CD4-positive, alpha-beta T cell (primary cell): ENCODE data around the gene NNAT. TPM values are rescaled to one million over a fixed set of nuclear protein-coding genes. Genes with fewer than 3 reads are reported as not detected.
A peak's percentile ranks its signal among the peaks of the same experiment; 100 is the strongest.

Experiments used
- ATAC-seq: fragments of 200-7000 bp; cut with Tn5 transposase; one replicate; pipeline ENCODE4 v1.10.0; 2022; ENCODE audit warnings: mild to moderate bottlenecking; ENCODE audit not compliant: poor library complexity
- CTCF ChIA-PET: fragments of 350-600 bp; sonication (Branson Sonifier 250); formaldehyde crosslinking; loops from one replicate; lab custom pipeline; 2021; ENCODE audit warnings: antibody characterized with exemption, inconsistent platforms; lab: Charles Lee
- POLR2A ChIA-PET: fragments of 350-600 bp; sonication (Branson Sonifier 250); formaldehyde crosslinking; loops from one replicate; lab custom pipeline; 2021; ENCODE audit warnings: antibody characterized with exemption, inconsistent platforms; lab: Charles Lee
- DNase-seq, 14 experiments: peaks; one replicate each; pipeline ENCODE4 v3.0.0-alpha.2; 2013 to 2020; ENCODE audit warnings: mixed read lengths in 2 of 14
- H3K27ac ChIP-seq, 2 donors: one replicate each; pipeline versions ENCODE4 v1.5.1 to v1.7.0; 2013; ENCODE audit warnings: low read length in 2 of 2, low read depth in 1 of 2, mild to moderate bottlenecking in 1 of 2
- H3K27me3 ChIP-seq, 2 experiments: 1 replicate in 1 of 2; 2 replicates in 1 of 2; pipeline versions ENCODE4 v1.6.1 to v1.7.0; 2013; ENCODE audit warnings: low read length in 2 of 2, control low read depth in 1 of 2, mild to moderate bottlenecking in 1 of 2, moderate library complexity in 1 of 2; ENCODE audit not compliant: insufficient read depth in 2 of 2, control insufficient read depth in 1 of 2
- H3K36me3 ChIP-seq: one replicate; pipeline ENCODE4 v1.6.1; 2013; ENCODE audit warnings: low read length, control low read depth; ENCODE audit not compliant: insufficient read depth
- H3K4me1 ChIP-seq: one replicate; pipeline ENCODE4 v1.6.1; 2013; ENCODE audit warnings: low read length, control low read depth; ENCODE audit not compliant: insufficient read depth
- H3K4me3 ChIP-seq: one replicate; pipeline ENCODE4 v1.5.1; 2013; ENCODE audit warnings: mild to moderate bottlenecking, low read length, moderate library complexity
- H3K9me3 ChIP-seq, 2 experiments: 1 replicate in 1 of 2; 2 replicates in 1 of 2; pipeline versions ENCODE4 v1.6.1 to v1.7.0; 2013; ENCODE audit warnings: low read length in 2 of 2, mild to moderate bottlenecking in 2 of 2, control low read depth in 1 of 2, moderate library complexity in 1 of 2; ENCODE audit not compliant: control insufficient read depth in 1 of 2, insufficient read depth in 1 of 2
- H3K27ac Mint-ChIP-seq: one replicate; pipeline ENCODE4 v1.8.0; 2020; ENCODE audit warnings: mixed read lengths
- H3K27me3 Mint-ChIP-seq: one replicate; pipeline ENCODE4 v1.8.0; 2021; ENCODE audit warnings: mixed read lengths
- H3K36me3 Mint-ChIP-seq: one replicate; pipeline ENCODE4 v1.8.0; 2021; ENCODE audit warnings: low read depth, mixed read lengths
- H3K4me1 Mint-ChIP-seq: one replicate; pipeline ENCODE4 v1.8.0; 2021; ENCODE audit warnings: low read depth, mixed read lengths
- H3K4me3 Mint-ChIP-seq: one replicate; pipeline ENCODE4 v1.8.0; 2020; ENCODE audit warnings: mild to moderate bottlenecking, mixed read lengths
- H3K9me3 Mint-ChIP-seq: one replicate; pipeline ENCODE4 v1.8.0; 2020; ENCODE audit warnings: mixed read lengths
- CTCF ChIP-seq: fragments of 200-600 bp; IDR thresholded peaks from one replicate; pipeline ENCODE4 v1.8.0; 2022; ENCODE audit warnings: antibody characterized with exemption, mild to moderate bottlenecking
- intact Hi-C, 2 experiments: fragments of 100-400 bp; cut with DNase I in 1 of 2; cut with micrococcal nuclease in 1 of 2; formaldehyde crosslinking; loops; one replicate each; pipeline versions ENCODE4 v1.15.1 to v1.9.0; 2023 to 2025; cut with DNase I, micrococcal nuclease
- total RNA-seq, 174 experiments: library from RNA in 2 of 174; stranded (reverse) in 2 of 174; gene quantifications; one replicate each; pipeline ENCODE4 v1.2.3 and lab custom pipeline; 2021 to 2026

The NNAT gene
- total RNA-seq, 2 experiments from 2014 or later, result not detected

- no peaks in the 10 kb centered on the region for H3K27me3 ChIP-seq
- POLR2A ChIA-PET, result interaction anchor here (1.1 kb wide), 1 partner anchor 10 kb away, joined by 3 read pairs; the partner anchor contains the start of gene BLCAP
- Mint-ChIP-seq H3K4me1 (peaks cover 32% of the 10 kb centered on the region), H3K36me3 (peaks cover 59% of the 10 kb centered on the region), H3K9me3 (no peaks in the 10 kb centered on the region), H3K27ac (no peak overlapping the region), H3K4me3 (no peak overlapping the region), H3K27me3 (no peaks in the 10 kb centered on the region)
- TF ChIP-seq CTCF, result no peak
- H3K27ac ChIP-seq, result no peak overlapping the region
- peaks cover 13% of the 10 kb centered on the region for H3K4me1 ChIP-seq
- ATAC-seq (no peak), DNase-seq (peak in 1 of 14 experiments; percentile 5)
- no peak overlapping the region for H3K4me3 ChIP-seq
- CTCF ChIA-PET, result no interaction called here
- intact Hi-C loops, result no loop called here
- peaks cover 57% of the 10 kb centered on the region for H3K36me3 ChIP-seq
- H3K9me3 ChIP-seq, result peaks cover 0 to 10% of the 10 kb centered on the region in 2 experiments
These were observed 3.0 kb upstream of the NNAT start for GRCh38 chr20:37518059-37518458.

DNA sequence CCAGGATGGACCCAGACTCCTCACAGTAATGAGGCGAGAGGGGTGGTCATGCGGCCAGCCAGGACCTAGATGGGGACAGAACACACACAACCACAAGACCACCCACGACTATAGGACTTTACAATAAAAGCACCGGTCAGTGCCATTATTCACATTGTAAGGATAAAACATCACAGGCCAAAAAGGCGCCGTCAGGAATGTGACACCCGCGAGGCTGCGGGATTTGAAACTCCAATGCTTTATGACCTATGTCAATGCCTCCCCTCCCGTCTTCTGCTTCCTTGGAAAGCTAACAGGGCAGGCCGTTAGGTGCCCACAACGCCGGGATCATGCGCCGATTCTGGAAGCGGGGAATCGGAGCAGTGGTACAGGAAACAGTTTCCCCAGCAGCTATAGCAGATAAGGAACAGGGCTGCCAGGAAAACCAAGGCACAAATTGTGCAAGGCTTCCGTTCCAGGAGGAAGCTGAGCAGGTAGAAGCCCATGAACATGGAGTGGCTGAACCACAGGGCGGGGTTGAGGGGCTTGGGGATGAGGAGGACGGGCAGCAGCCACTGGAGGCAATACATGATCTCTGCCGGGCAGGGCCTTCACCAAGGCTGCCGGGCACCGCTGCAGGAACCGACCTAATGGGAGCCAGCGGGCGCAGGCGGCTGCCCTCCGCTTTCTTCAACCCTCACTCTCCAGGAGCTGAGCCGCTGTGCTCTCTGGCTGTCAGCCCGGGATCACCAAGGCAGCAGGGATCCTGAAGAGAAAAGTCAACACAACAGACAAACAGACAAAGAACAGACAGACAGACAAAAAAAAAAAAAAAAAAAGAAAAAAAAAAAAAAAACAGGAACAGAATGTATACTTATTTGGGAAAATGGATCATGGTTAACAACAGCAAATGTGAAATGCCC is 2.2 kb upstream of the NNAT start:
- H3K4me3 ChIP-seq, result no peak overlapping the region
- CTCF ChIA-PET, result no interaction called here

More for the DNA sequence above, 2.2 kb upstream of the NNAT start:
- Mint-ChIP-seq H3K4me1 (peaks cover 40% of the 10 kb centered on the region), H3K9me3 (no peaks in the 10 kb centered on the region), H3K4me3 (no peak overlapping the region), H3K36me3 (peaks cover 63% of the 10 kb centered on the region), H3K27ac (no peak overlapping the region), H3K27me3 (no peaks in the 10 kb centered on the region)
- Histone ChIP-seq H3K27ac (no peak overlapping the region), H3K27me3 (no peaks in the 10 kb centered on the region), H3K36me3 (peaks cover 49% of the 10 kb centered on the region), H3K9me3 (peaks cover 0 to 10% of the 10 kb centered on the region in 2 experiments), H3K4me1 (peaks cover 19% of the 10 kb centered on the region)
- POLR2A ChIA-PET, result interaction anchor here (0.7 kb wide), 1 partner anchor 284 kb away, joined by 3 read pairs; no protein-coding TSS in a partner anchor
- intact Hi-C loops, result no loop called here
- TF ChIP-seq CTCF, result no peak
- ATAC-seq (no peak), DNase-seq (peak in 1 of 14 experiments; percentile 23)
